Measurements from ENCODE around the gene ITIH2.
"Not testable (repeated sequence)": the region's sequence is repeated elsewhere in the genome, so short reads cannot be mapped to it uniquely, and the experiment has no call there.

Gene ITIH2

DNA sequence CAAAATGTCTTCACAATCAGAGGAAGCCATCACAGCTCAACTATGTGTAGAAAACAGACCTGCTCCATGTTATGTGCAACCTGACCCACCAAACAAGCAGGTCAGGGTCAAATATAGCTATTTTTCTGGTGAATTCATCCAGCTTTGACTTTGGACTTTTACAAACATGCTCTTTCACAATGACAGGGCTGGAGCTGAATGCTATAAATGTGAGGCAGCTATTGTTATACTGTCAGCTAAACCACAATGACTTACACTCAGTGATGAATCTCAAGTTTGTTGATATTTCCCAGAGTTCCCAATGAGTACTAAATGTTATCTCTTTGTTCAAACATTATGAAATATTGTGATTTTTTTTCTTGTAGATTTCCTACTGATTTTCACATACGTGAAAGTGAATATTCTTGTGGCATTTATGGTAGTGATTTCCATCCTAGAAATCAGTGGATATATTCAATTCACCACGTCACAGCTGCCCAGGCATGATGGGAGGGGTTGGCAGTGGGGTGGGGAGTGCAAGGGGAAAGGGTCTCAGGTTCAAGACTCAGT lies 2.5 kb upstream of the ITIH2 start:
- no peak for DNase-seq

DNA sequence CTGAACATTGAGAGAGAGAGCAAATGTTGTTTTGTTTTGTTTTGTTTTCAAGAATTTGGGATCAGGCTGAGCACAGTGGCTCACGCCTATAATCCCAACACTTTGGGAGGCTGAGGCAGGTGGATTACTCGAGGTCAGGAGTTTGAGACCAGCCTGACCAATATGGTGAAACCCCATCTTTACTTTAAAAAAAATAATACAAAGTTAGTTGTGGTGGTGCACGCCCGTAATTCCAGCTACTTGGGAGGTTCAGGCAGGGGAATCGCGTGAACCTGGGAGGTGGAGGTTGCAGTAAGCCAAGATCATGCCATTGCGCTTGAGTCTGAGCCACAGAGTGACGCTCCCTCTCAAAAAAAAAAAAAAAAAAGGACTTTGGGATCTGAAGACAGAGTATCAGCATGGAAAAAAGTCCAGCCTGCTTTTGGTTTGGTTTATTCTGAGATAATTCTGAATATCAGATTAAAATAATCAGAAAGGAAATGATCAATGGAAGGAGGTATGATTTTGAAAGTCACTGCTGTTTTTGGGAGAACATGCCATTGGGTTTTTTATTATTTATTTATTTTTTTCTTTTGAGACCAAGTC lies 1.9 kb upstream of the ITIH2 start:
- DNase-seq, result no peak

DNA sequence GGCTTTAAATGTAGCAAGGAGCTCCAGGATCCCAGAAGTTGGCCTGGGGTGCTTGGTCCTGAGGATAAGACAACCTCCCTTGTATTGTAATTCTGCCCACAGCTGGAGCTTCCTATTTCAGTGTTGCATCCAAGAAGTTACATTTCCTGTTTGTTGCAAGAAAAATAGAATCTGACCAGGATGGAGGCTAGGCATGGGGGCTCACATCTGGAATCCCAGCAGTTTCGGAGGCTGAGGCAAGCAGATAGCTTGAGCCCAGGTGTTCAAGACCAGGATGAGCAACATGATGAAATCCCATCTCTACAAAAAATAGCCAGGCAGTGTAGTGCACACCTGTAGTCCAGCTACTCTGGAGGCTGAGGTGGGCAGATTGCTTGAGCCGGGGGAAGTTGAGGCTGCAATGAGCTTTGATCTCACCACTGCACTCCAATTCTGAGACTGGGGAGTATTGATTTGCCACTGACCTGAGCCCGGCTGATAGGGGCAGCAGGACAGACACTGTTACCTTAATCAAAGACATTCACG lies 766 bp upstream of the ITIH2 start:
- no peak for DNase-seq

DNA sequence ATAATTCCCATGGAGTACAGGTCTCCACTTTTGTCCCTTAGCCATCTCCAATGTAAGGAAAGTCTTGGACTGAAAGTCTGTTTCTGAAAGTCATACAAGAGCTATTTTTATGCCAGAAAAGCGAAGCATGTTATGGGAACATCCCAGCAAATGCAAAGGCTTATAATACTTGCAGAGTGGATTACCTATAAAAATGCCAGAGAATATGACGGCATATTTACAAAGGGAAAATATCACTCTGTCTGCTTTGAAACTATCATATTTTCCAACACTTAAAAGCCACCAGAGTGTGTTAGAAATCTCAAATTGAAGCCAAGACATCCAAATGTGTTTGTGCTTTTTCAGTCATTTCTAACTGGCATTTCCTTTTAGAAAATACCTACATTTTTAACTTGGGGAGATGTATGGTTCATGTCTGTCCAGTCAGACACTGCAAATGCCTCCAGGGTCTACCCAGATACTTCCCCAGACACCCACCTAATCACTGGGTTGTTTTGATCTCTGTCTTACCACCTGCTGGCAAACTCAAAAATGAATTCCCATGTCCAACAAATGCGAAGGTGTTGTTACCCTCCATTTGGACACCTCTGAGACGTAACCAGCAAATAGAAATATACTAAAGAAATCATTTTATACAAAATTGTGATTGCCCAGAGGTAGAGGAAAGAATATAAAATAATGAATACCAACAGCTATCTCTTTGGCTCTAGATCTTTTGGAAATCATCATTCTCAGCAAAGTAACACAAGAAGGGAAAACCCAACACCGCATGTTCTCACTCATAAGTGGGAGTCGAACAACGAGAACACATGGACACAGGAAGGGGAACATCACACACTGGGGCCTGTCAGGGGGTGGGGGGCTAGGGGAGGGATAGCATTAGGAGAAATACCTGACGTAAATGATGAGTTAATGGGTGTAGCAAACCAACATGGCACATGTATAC lies 1.2 kb downstream of the ITIH2 start:
- DNase-seq, result no peak

DNA sequence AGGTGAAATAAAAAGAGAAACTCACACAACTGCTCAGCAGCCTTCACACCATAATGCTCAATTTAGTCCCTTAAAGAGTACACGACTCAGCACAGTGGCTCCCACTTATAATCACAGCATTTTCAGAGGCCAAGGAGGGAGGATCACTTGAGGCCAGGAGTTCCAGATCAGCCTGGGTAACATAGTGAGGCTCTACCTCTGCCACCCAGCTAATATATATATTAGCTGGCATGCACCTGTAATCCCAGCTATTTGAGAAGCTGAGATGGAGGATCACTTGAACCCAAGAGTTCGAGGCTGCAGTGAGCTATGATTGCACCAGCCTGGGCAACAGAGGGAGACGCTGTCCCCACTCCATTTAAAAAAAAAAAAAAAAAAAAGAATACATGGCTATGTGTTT lies 2.2 kb downstream of the ITIH2 start:
- DNase-seq, result no peak

DNA sequence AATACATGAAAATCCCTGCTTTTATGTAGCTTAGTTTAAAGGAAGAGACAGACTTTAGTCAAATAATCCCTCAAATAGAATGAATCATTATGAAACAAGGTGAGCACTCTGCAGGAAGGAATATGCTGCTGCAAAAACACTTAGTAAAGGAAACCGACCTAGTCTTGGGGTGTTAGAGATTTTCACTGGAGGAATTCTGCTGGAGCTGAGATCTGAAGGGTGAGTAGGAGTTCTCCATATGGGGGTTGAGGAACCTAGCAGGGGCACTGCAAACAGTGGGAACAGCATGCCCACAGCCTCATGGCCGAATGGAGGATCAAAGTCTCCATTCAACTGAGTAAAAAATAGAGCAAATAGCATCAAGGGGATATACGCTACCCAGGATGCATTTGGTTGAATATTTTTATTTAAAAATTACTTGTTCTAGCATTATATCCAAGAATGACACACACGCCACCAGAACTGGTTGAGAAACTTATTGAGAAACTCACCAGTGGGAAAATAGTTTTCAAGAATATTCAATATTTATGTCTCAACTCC lies 3.5 kb downstream of the ITIH2 start:
- DNase-seq, result no peak

DNA sequence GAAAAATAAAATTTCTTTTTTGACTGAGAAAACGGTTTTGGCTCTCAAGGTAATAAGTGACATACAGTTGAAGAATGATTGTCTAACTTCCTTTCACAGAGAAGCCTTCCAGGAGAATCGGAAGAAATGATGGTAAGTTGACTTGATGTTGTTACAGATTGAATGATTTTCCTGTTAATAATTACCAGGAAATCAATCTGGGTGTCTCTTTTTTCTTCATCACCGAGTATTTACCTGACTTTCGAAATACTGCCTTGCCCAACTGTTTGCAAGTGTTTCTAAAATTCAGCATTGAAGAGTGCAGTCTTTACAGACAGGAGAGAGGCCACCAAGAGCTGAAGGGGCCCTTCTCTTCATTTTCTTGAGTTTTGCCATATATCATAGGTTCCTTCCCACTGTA lies 4.0 kb downstream of the ITIH2 start:
- DNase-seq, result no peak

DNA sequence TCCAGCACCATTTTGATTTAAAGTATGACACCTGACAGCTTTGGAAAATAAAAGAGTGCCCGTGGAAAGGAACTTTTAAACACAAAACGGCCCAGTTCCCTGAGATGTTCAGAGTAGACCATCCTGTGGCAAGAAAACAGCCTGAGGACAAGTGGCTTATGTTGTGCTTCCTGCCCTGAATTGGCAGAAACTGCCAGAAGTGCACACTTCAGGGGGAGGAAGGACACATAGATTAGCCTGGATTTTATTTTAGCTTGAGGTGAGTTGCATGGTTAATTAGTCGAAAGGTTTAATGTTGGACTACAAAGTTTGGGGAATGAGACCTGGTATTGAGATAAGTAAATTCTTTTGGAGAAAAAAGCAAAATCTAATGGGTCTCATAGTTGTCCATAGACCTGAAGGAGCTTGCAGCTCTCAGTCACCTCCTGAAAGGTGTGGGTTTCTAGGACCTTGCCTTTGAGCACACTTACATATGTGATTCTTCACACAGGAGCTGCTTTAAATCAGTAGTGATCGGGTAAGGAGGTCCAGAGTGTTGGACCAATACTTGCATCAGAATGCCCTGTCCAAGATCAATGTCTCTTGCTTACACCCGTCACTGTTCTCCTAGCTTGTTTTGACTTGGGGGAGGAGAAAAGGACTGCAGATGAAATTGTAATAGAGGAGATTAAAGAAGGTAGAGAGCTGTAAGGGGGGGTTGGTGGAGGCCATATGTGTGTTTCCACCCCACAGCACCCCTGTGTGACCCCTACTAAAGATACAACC lies 4.9 kb downstream of the ITIH2 start:
- DNase-seq, result no peak

DNA sequence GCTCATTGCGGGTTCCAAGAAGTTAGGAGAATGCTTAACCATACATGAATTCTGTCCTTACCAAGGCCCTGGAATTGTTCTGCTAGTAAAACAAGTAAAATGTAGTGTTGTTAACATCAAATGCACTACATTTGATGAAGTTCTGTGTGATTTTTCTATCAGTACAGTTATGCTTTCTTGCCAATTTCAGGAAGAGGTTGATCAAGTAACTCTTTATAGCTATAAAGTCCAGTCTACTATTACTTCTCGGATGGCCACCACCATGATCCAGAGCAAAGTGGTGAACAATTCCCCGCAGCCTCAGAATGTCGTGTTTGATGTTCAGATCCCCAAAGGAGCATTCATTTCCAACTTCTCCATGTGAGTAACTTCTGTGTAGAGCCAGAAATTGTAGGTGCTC lies 5.7 kb downstream of the ITIH2 start:
- no peak for DNase-seq

DNA sequence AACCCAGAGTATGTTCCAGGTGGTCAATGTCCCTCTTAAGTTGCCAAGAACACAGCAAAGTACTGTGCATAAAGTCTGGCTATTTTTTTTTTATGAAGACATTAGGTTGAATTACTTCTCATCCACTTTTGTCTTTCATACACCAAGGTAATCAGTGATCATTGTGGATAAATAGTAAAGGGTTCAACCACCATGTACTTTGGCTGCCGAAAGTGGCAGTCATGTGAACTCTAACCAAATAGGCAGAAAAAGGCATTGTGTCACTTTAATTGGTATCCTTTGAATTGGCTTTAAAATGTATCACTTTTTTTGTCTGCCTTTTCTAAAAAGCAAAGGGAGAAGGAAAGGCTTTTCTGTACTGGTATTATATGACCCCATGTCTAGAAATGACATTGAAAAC lies 7.3 kb downstream of the ITIH2 start:
- no peak for DNase-seq

DNA sequence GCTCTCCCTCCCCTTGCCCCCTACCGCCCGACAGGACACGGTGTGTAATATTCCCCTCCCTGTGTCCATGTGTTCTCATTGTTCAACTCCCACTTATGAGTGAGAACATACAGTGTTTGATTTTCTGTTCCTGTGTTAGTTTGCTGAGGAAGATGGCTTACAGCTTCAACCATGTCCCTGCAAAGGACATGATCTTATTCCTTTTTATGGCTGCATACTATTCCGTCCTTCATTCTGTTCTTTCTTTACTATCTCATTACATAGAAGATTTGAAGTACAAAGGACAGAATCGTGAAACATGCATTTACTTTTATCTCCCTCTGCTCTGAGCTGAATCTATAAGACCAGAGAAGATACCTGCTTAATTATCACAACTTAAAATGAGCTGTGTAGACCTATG lies 8.0 kb downstream of the ITIH2 start:
- not testable (repeated sequence) for DNase-seq

DNA sequence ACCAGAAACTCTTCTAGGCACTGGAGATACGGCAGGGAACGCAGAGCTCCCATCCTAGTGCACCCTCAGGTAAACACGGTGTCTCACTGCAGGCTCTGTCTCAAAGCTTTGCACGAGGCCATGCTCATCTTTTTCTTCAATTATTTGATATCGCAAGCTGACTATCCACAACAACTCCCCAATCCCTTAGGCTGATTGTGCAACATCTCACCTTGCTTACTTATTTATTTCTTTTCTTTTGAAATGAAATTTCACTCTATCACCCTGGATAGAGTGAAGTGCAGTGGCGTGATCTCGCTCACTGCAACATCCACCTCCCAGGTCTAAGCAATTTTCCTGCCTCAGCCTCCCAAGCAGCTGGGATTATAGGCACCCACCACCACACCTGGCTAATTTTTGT lies 12.4 kb downstream of the ITIH2 start:
- no peak for DNase-seq

DNA sequence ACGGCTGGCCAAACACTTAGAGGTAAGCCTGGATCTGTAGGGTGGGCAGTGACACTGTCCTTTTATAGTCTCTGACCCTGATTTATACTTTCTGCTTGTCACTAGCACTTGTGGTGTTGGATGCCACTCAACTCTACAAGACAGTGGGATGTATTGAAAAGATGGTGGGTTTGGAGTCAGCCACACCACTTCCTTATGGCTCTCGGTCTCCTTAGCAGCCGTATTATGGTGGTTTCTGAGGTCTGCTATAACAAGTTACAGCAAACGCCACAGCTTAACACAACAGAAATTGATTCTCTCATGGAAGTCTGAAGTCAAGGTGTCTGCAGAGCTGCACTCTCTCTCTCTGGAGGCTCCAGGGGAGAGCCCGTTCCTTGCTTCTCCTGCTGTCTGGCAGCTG lies 14.7 kb downstream of the ITIH2 start:
- no peak for DNase-seq

DNA sequence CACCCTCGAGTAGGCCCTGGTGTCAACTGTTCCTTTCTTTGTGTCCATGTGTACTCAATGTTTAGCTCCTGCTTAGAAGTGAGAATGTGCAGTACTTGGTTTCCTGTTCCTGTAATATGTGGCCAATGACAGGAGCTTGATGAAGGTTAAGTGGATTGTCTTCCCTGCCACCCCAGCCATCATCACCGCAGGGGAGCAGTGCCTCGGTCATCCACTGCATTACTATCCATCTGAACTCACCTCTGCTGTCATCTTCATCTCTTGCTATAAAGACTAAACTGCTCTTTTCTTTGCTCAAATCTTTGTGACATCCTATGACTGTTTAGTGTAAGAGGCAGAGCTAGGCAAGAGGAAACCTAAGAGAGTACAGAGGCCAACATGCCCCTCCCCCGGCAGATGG lies 15.6 kb downstream of the ITIH2 start:
- no peak for DNase-seq

DNA sequence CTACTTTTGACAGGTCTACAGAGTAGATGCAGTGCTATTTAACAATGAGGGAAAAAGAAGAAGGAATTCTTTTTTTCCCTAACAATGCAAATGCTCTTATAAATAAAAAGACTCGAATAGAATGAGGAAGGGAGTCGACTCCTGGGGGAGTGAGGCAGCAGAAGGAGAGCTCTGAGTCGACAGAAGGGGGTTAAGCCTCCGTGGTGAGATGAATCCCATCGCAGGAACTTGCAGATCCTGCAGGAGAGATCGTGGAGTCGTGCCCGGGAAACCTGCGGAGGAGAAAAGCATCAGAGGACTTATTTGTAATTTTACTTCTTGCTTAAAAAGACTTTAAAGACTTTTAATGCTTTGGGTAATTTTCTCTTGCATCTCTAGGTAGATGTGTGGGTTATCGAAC lies 17.4 kb downstream of the ITIH2 start:
- no peak for DNase-seq

DNA sequence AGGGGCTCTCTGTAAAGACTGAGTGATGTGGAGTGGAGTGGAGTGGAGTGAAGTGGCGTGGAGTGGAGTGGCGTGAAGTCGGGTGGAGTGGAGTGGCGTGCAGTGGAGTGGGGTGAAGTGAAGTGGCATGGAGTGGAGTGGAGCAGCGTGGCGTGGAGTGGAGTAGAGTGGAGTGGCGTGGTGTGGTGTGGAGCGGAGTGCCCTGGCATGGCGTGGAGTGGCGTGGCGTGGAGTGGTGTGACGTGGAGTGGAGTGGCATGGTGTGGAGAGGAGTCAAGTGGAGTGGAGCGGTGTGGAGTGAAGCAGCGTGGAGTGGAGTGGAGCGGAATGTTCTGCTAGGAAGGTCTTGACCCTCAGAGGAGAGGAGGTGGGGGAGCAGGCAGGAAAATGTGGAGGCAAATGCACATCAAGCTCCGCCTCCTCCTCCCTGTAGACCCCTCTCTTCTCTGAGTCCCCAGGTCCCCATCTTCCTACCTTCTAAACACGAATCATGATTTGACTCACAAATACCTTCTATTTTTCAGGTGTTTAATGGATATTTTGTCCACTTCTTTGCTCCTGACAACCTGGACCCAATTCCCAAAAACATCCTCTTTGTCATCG lies 19.9 kb downstream of the ITIH2 start:
- no peak for DNase-seq

DNA sequence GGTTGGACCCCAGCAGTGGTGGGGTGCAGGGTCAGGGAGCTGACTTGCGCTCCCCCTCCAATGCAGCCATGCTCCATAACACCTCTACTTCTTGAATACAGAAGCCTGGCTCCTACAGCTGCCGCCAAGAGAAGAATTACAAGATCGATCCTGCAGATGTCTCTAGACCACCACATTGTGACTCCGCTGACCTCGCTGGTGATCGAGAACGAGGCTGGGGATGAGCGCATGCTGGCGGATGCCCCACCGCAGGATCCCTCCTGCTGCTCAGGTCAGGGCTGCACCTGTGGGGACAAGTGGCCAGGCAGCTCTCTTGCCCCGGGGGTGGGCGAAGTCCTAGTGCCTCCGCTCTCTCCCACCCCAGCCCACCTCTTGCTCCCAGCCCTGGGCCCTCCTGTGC lies 31.7 kb downstream of the ITIH2 start:
- no peak for DNase-seq

DNA sequence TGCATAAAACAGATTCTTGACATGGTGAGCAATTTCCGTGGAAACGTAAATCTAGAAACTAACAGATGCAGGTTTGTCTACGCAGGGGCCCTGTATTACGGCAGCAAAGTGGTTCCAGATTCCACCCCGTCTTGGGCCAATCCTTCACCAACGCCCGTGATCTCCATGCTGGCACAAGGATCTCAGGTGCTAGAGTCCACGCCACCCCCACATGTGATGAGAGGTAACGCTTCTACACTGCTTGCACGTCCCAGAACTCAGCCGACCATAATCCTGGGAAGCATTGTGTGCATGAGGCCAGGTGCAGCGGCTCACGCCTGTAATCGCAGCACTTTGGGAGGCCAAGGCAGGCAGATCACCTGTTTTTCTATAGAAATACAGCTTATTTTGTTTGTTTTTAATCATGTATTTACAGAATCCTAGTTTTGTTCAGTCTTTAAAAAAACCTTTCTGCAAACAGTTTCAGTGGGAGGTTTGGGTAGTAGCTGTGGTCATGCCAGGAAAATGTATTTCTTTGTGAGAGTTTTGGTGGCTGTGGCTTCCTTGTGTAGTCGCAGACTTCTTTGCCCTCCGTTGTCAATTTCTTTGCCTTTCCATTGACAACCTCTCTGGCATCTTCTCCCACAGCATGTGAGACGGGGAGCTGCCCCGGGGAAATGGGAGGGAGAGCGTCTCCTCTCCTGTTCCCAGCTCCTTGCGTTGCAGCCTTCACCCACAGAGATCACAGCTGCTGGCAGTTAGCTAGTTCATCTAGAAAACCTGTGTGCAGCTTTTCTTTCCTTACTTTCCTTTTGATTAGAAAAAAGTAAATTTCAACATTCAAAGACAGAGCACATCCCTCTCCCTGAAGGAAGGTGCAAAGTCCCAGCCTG lies 35.7 kb downstream of the ITIH2 start:
- DNase-seq, result no peak

DNA sequence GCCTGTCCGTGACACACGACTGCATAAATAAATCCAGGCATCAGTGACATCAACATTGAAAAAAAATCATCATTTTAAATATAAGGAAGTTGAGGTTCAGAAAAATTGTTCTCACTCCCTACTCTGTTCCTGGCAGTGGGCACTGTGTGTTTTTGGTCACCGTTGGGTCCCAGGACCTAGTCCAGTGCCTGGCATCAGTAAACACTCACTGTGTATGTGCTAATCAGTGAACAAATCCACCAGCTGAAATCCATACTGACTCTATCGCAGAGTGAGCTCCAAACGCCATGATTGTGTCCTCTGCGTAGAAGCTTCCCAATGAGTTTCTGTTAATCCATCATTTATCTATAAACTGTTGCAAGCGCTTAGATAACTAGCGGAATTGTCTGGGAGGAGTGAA lies 41.2 kb downstream of the ITIH2 start:
- DNase-seq, result no peak

DNA sequence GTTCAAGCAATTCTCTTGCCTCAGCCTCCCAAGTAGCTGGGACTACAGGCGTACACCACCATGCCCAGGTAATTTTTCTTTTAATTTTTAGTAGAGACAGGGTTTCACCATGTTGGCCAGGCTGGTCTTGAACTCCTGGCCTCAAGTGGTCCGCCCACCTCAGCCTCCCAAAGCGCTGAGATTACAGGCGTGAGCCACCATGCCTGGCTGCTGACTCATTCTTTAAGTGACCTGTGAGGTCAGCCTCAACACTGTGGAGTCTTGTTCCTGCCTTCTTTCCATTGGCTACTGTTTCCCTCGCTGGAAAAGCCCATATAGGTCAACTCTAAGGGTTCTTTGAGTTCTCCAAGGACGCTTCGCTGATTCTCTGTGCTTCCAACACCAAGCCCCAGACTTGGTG lies 45.5 kb downstream of the ITIH2 start:
- DNase-seq, result not testable (repeated sequence)

DNA sequence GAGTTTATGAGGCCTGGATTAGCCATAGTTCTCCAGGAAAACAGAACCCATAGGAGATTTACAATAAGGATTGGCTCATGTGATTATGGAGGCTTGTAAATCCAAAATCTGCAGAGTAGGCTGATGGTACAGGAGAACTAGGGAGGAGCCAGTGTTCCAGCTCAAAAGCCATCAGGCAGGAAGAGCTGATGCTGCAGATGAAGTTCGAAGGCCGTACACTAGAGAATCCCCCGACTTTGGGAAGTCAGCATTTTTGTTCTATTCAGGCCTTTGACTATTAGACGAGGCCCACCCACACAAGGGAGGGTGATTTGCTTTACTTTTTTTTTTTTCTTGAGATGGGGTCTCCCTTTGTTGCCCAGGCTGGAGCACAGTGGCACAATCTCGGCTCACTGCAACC lies 47.1 kb downstream of the ITIH2 start:
- DNase-seq, result no peak

DNA sequence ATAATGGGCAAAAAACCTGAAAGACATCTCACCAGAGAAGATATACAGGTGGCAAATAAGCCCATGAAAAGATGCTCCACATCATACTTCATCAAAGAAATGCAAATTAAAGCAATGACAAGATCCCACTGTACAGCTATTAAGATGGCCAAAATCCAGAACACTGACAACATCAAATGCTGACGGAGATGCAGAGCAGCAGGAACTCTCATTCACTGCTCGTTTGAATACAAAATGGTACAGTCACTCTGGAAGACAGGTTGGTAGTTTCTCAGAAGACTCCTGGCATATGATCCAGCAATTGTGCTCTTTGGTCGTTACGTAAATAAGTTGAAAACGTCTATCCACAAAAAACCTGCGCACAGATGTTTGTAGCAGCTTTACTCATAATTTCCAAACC lies 49.1 kb downstream of the ITIH2 start:
- DNase-seq, result no peak

Data from NCI-H1105 (cell line).